ENCODE results near the gene SNAP91. TPM values are rescaled to one million over a fixed set of nuclear protein-coding genes. Genes with fewer than 3 reads are reported as not detected.

SNAP91 gene
- total and polyA plus RNA-seq, 9 of the 15 experiments (the other 6 are each of a cell fraction or from before 2014, with no cell fraction given), result not detected

DNA sequence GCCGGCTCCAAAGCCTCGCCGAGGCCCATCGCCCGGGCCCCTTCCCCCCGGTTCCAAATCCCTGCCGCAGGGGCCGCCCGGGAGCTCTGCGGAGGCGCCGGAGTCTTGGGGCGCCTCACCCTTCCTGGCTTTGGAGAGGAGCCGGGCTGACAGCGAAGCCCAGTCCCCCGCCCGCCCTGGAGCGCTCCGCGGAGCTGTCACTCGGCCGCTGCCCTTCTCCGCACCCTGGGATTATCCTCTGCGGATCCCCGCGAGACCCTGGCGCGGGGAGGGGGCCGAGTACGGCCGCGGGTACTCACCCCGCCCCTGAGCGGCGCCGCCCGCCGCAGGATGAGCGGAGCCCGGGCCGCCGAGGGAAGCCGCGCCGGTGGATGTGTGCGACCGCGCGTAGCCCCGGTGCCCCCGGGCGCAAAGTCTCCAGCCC is 343 bp downstream of the SNAP91 start:
- Histone ChIP-seq H4K20me1 (replicated peaks; ENCODE audit: control insufficient read depth, insufficient read depth, low read length) (no peaks in the 10 kb centered on the region), H3K4me2 (ENCODE audit: insufficient read depth, low read length) (no peak overlapping the region), H3K27ac (ENCODE audit: extremely low read depth, low read depth, low read length) (no peak overlapping the region), H3K27me3 (ENCODE audit: control insufficient read depth in 2 of 2, insufficient read depth in 2 of 2, low read length in 2 of 2) (peaks cover 0 to 19% of the 10 kb centered on the region in 2 experiments; a peak in 2 of 5 replicates), H3K36me3 (ENCODE audit: control insufficient read depth, insufficient read depth, low read length) (no peaks in the 10 kb centered on the region), H3K4me1 (replicated peaks in 1 of 2; ENCODE audit: control insufficient read depth in 2 of 2, insufficient read depth in 2 of 2, low read length in 2 of 2) (peaks cover 0 to 5% of the 10 kb centered on the region in 2 experiments; a peak in 1 of 5 replicates), H3K79me2 (ENCODE audit: control insufficient read depth, insufficient read depth, low read length) (no peaks in the 10 kb centered on the region), H3K9me1 (ENCODE audit: control insufficient read depth, insufficient read depth, low read length) (no peaks in the 10 kb centered on the region), H3K4me3 (no peak overlapping the region), H2AFZ (ENCODE audit: low read depth, low read length) (no peak overlapping the region), H3K9ac (ENCODE audit: insufficient read depth in 1 of 2, low read depth in 2 of 2, low read length in 2 of 2) (no peak overlapping the region), H3K9me3 (replicated peaks; ENCODE audit: control insufficient read depth, insufficient read depth, low read depth, low read length) (no peaks in the 10 kb centered on the region)
- intact Hi-C loops (cut with micrococcal nuclease), result no loop called here
- ChIA-PET CTCF (ENCODE audit: low intra/inter-chr PET ratio) (no interaction called here), POLR2A (no interaction called here)
- no peak for DNase-seq (ENCODE audit: extremely low read depth in 1 of 4, low spot score in 3 of 4)
- 0% methylated on average over 2 of the region's 52 CpGs for WGBS (ENCODE audit: insufficient coverage, low coverage, missing lambda C conversion rate)
- TF ChIP-seq GATAD2B (IDR thresholded peaks at IDR 0.05; ENCODE audit: borderline replicate concordance), result no peak
- TF ChIP-seq, protein P1, sequence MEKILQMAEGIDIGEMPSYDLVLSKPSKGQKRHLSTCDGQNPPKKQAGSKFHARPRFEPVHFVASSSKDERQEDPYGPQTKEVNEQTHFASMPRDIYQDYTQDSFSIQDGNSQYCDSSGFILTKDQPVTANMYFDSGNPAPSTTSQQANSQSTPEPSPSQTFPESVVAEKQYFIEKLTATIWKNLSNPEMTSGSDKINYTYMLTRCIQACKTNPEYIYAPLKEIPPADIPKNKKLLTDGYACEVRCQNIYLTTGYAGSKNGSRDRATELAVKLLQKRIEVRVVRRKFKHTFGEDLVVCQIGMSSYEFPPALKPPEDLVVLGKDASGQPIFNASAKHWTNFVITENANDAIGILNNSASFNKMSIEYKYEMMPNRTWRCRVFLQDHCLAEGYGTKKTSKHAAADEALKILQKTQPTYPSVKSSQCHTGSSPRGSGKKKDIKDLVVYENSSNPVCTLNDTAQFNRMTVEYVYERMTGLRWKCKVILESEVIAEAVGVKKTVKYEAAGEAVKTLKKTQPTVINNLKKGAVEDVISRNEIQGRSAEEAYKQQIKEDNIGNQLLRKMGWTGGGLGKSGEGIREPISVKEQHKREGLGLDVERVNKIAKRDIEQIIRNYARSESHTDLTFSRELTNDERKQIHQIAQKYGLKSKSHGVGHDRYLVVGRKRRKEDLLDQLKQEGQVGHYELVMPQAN (IDR thresholded peaks at IDR 0.05; ENCODE audit: borderline replicate concordance), result no peak
- no TSS peak for BruUV-seq (replicated peaks)
- in situ Hi-C loops (cut with MboI), result no loop called here
- no peak for FAIRE-seq
- ATAC-seq, result no peak

DNA sequence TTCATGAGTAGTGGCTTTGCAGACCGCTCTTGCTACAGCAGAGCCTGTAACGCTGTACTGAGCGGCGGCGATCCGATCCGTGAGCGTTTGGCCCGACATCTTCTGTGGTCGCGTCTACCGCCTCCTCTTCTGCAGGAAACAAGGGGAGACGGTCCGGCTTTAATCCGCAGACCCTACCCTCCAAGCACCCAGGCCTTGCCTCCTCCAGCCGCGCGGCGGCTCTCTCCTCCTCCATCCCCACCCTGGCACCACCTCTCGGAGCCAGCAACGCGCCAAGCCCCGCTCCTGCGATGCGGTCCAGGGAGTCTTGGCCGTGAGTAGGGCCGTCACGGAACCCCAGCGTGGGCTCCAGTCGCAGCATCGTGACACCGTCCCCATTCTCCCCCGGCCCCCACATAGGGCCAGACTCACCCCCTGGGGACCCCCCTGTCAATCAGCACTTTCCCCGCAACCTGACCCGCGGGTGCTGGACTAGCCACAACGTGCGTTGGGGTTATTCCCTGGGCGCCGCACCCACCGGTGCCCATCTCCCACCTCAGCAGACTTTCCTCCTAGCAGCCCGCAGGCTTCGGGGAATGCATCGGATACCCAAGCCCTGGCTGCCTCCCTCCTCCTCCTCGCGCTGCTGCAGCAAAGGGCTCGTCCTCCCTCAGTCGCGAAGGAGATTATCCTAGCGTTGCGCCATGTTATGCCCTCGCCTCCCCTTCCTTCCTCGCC is 914 bp downstream of the SNAP91 start:
- H3K27me3 ChIP-seq (ENCODE audit: control insufficient read depth in 2 of 2, insufficient read depth in 2 of 2, low read length in 2 of 2), result peaks cover 0 to 19% of the 10 kb centered on the region in 2 experiments; a peak in 2 of 5 replicates
- FAIRE-seq (no peak), ATAC-seq (no peak), DNase-seq (ENCODE audit: extremely low read depth in 1 of 4, low spot score in 3 of 4) (no peak)
- H4K20me1 ChIP-seq (replicated peaks; ENCODE audit: control insufficient read depth, insufficient read depth, low read length), result no peaks in the 10 kb centered on the region
- no peaks in the 10 kb centered on the region for H3K9me3 ChIP-seq (replicated peaks; ENCODE audit: control insufficient read depth, insufficient read depth, low read depth, low read length)
- H3K4me2 ChIP-seq (ENCODE audit: insufficient read depth, low read length), result no peak overlapping the region
- H3K27ac ChIP-seq (ENCODE audit: extremely low read depth, low read depth, low read length), result no peak overlapping the region
- BruUV-seq (replicated peaks), result no TSS peak
- H3K79me2 ChIP-seq (ENCODE audit: control insufficient read depth, insufficient read depth, low read length), result no peaks in the 10 kb centered on the region
- no peak overlapping the region for H3K9ac ChIP-seq (ENCODE audit: insufficient read depth in 1 of 2, low read depth in 2 of 2, low read length in 2 of 2)
- H3K4me3 ChIP-seq, result no peak overlapping the region
- ChIA-PET POLR2A (no interaction called here), CTCF (ENCODE audit: low intra/inter-chr PET ratio) (no interaction called here)
- no peaks in the 10 kb centered on the region for H3K36me3 ChIP-seq (ENCODE audit: control insufficient read depth, insufficient read depth, low read length)
- peaks cover 0 to 5% of the 10 kb centered on the region in 2 experiments; a peak in 1 of 5 replicates for H3K4me1 ChIP-seq (replicated peaks in 1 of 2; ENCODE audit: control insufficient read depth in 2 of 2, insufficient read depth in 2 of 2, low read length in 2 of 2)
- in situ Hi-C loops (cut with MboI) (no loop called here), intact Hi-C loops (cut with micrococcal nuclease) (no loop called here)
- H3K9me1 ChIP-seq (ENCODE audit: control insufficient read depth, insufficient read depth, low read length), result no peaks in the 10 kb centered on the region
- no peak overlapping the region for H2AFZ ChIP-seq (ENCODE audit: low read depth, low read length)
- WGBS (ENCODE audit: insufficient coverage, low coverage, missing lambda C conversion rate), result 28% methylated on average over 24 of the region's 53 CpGs
- no peak for TF ChIP-seq MXI1 (IDR thresholded peaks at IDR 0.05; ENCODE audit: low read depth, low read length)
- TF ChIP-seq, protein P2, sequence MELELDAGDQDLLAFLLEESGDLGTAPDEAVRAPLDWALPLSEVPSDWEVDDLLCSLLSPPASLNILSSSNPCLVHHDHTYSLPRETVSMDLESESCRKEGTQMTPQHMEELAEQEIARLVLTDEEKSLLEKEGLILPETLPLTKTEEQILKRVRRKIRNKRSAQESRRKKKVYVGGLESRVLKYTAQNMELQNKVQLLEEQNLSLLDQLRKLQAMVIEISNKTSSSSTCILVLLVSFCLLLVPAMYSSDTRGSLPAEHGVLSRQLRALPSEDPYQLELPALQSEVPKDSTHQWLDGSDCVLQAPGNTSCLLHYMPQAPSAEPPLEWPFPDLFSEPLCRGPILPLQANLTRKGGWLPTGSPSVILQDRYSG (tag; conservative IDR thresholded peaks at IDR 0.05; ENCODE audit: low read depth), result no peak
- TF ChIP-seq SMARCB1 (IDR thresholded peaks at IDR 0.05; ENCODE audit: insufficient read length, low read depth), result no peak
- no peak for TF ChIP-seq KDM1A (IDR thresholded peaks at IDR 0.05)
- no peak for TF ChIP-seq RBM15 (IDR thresholded peaks at IDR 0.05; ENCODE audit: insufficient read depth, low read length)
- TF ChIP-seq ZNF408 (CRISPR knock-in tag; IDR thresholded peaks at IDR 0.05; ENCODE audit: low read depth), result no peak
- TF ChIP-seq ESRRB (CRISPR knock-in tag; IDR thresholded peaks at IDR 0.05; ENCODE audit: borderline replicate concordance), result no peak
- TF ChIP-seq, protein P3, sequence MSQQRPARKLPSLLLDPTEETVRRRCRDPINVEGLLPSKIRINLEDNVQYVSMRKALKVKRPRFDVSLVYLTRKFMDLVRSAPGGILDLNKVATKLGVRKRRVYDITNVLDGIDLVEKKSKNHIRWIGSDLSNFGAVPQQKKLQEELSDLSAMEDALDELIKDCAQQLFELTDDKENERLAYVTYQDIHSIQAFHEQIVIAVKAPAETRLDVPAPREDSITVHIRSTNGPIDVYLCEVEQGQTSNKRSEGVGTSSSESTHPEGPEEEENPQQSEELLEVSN (IDR thresholded peaks at IDR 0.05; ENCODE audit: borderline replicate concordance in 1 of 2, extremely low read depth in 1 of 2, insufficient read depth in 1 of 2, insufficient read length in 1 of 2, low read depth in 1 of 2, low read length in 1 of 2, poor library complexity in 1 of 2, severe bottlenecking in 1 of 2), result no peak

Measured in K562 (cell line).